Ovary (tissue), 3 donors: ENCODE data around the gene LAMB1.

Source experiments
- EP300 ChIP-seq: sonication (generic); formaldehyde crosslinking; IDR thresholded peaks from one replicate; pipeline ENCODE4 v1.6.1; 2017; ENCODE audit warnings: antibody characterized with exemption
- TF ChIP-seq, protein P1 (sequence below), 3 donors: fragments of 450-650 bp in 2 of 3; fragments of 200-600 bp in 1 of 3; IDR thresholded peaks; one replicate each; pipeline versions ENCODE4 v1.5.1 to v1.8.0; 2016 to 2022; ENCODE audit warnings: antibody characterized with exemption in 3 of 3, mild to moderate bottlenecking in 1 of 3
- donor health status: DM: no; HTN: no; CAD: no.

DNA sequence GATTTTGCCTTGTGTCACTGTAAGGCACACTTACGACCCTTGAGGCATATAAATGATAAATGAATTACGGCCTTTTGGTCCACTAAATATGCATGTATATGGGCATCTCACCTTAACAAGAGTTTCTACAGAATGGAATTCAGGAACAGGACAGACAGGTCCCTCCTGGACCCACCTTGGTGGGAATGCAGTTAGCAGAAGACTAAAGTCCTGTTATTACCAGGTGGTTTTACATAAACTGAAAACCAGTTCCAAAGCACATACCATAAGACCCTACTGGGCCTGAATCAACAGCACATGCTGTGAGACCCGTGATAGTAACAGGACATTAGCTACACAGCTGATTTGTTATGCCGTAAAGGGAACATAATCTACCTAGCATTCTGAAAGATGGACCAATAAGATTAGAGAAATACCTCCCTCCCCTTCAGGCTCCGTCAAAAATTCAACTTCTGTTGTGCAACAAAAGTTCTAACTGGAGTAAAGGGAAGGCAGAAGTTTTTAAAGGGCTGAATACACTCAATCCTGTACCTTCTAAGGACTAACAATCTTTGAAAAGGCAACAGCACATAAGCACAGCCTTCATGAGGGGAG lies 24.0 kb downstream of the LAMB1 start:
- TF ChIP-seq, protein P1, sequence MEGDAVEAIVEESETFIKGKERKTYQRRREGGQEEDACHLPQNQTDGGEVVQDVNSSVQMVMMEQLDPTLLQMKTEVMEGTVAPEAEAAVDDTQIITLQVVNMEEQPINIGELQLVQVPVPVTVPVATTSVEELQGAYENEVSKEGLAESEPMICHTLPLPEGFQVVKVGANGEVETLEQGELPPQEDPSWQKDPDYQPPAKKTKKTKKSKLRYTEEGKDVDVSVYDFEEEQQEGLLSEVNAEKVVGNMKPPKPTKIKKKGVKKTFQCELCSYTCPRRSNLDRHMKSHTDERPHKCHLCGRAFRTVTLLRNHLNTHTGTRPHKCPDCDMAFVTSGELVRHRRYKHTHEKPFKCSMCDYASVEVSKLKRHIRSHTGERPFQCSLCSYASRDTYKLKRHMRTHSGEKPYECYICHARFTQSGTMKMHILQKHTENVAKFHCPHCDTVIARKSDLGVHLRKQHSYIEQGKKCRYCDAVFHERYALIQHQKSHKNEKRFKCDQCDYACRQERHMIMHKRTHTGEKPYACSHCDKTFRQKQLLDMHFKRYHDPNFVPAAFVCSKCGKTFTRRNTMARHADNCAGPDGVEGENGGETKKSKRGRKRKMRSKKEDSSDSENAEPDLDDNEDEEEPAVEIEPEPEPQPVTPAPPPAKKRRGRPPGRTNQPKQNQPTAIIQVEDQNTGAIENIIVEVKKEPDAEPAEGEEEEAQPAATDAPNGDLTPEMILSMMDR (IDR thresholded peaks at IDR 0.05) = no peak
- TF ChIP-seq EP300 = no peak
